Fibroblast of mammary gland (primary cell): ENCODE data around the gene TET3.

ENCODE experiments used
- DNase-seq: peaks from one replicate; pipeline ENCODE4 v3.0.0-alpha.2; 2010; ENCODE audit warnings: low read depth
- H3K4me3 ChIP-seq: 2 replicates; pipeline ENCODE4 v1.5.1; 2011; ENCODE audit warnings: low read depth, mild to moderate bottlenecking, low read length, moderate library complexity; ENCODE audit not compliant: control insufficient read depth
- CTCF ChIP-seq: conservative IDR thresholded peaks from 2 replicates; pipeline ENCODE4 v1.5.1; 2011; ENCODE audit warnings: low read depth, low read length, inconsistent platforms; ENCODE audit not compliant: control insufficient read depth, insufficient read depth

TET3 gene

GRCh38 chr2:74028290-74028689 lies 43.6 kb downstream of the TET3 start:
- no peak for TF ChIP-seq CTCF
- DNase-seq, result no peak
- no peak overlapping the region for H3K4me3 ChIP-seq

GRCh38 chr2:74028741-74029140 lies 44.0 kb downstream of the TET3 start:
- no peak overlapping the region for H3K4me3 ChIP-seq
- no peak for DNase-seq
- no peak for TF ChIP-seq CTCF

DNA sequence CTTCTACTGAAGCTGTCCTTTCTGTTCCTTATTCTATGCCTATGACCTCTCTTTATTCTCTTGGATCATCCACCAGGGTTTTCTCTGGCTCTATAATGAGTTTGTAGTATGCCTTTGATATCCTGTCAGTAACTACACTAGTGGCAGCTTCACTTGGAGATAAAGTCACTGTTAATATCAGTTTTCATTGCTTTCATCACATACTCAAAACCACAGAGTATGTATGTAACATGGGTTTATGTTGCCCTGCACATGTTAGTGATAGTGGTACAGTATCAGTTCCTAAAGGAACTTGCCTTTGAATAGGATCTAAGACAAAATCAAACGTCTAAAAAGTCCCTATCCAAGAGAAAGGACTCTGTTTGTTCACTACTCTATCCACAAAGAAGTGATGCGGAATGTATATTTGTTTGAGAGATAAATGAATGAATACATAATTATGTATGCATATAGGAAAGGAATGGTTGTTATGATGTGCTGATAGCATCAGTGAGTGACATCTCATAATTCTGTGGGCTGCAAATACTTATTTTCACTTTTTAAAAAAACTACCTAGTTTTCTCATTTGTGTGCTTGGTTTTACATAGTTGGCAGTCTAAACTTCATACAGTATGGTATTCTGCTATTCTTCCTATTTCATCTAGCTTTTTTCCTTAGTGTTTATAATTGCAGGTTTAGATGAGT lies 45.1 kb downstream of the TET3 start:
- H3K4me3 ChIP-seq, result no peak overlapping the region
- no peak for DNase-seq
- TF ChIP-seq CTCF, result no peak

DNA sequence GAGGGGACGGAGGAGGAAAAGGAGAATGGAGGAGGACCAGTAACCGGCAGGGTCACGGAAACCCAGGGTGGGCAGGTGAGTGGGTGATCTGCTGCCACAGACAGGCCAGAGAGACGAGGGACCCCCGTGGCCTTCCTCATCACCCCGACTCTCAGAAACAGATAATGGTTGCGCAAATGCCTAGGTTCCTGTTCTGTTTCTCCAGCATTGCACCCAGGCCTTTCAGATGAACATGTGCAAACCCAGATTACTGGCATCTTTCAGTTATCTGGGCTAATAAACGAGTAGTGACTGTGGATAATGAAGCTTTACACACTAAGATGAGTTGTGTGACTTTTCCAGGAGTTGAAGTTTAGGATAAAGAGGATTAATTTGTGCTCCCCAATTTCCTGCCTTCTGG lies 46.5 kb downstream of the TET3 start:
- H3K4me3 ChIP-seq, result no peak overlapping the region
- DNase-seq, result no peak
- no peak for TF ChIP-seq CTCF

- DNase-seq, result no peak
- TF ChIP-seq CTCF, result no peak
- H3K4me3 ChIP-seq, result no peak overlapping the region
Observed at GRCh38 chr2:74031959-74032287, 47.2 kb downstream of the TET3 start.

DNA sequence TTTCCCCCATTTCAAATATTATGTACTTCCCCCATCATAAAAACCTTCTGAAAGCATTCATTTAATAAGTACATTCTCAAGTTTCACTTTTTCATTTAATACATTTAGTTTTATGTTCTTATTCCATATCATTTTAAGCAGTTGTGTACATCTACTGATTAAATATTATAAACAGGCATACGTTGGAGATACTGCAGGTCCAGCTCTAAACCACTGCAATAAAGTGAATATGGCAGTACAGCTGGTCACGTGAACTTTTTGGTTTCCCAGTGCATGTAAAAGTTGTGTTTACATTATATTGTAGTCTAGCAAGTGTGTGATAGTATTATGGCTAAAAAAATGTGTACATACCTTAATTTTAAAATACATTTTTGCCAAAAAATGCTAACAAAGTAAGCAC lies 48.7 kb downstream of the TET3 start:
- TF ChIP-seq CTCF, result no peak
- DNase-seq, result no peak
- no peak overlapping the region for H3K4me3 ChIP-seq
